GM12878 (cell line): Measurements from ENCODE around the gene VWA3A. TPM values are rescaled to one million over a fixed set of nuclear protein-coding genes. Genes with fewer than 3 reads are reported as not detected.

Experiments used
- BACH1 ChIP-seq: fragments of 450-650 bp; IDR thresholded peaks from 2 replicates; pipeline ENCODE4 v1.6.1; 2017; ENCODE audit warnings: mild to moderate bottlenecking, borderline replicate concordance
- CREB1 ChIP-seq: IDR thresholded peaks from 2 replicates; pipeline ENCODE4 v1.6.1; 2012; ENCODE audit warnings: low read depth, mild to moderate bottlenecking, inconsistent platforms
- E4F1 ChIP-seq: fragments of 450-650 bp; IDR thresholded peaks from 2 replicates; pipeline ENCODE4 v1.6.1; 2018; ENCODE audit warnings: borderline replicate concordance, mild to moderate bottlenecking; ENCODE audit not compliant: partially characterized antibody
- ESRRA ChIP-seq: IDR thresholded peaks from 2 replicates; pipeline ENCODE4 v1.6.1; 2012; ENCODE audit warnings: mild to moderate bottlenecking, low read length, improper control_type of control experiment
- ETV6 ChIP-seq, 2 experiments: fragments of 450-650 bp in 1 of 2; IDR thresholded peaks in 1 of 2; conservative IDR thresholded peaks in 1 of 2; 2 replicates each; pipeline ENCODE4 v1.6.1; 2014; ENCODE audit warnings: antibody characterized with exemption in 1 of 2, borderline replicate concordance in 1 of 2, low read depth in 1 of 2, mild to moderate bottlenecking in 1 of 2, moderate library complexity in 1 of 2
- HCFC1 ChIP-seq: fragments of 150-350 bp; IDR thresholded peaks from 2 replicates; pipeline ENCODE4 v1.6.1; 2014; ENCODE audit warnings: low read length
- HDAC2 ChIP-seq: fragments of 200-600 bp; sonication (generic); IDR thresholded peaks from 2 replicates; pipeline ENCODE4 v1.6.1; 2017
- HSF1 ChIP-seq: fragments of 150-350 bp; IDR thresholded peaks from 2 replicates; pipeline ENCODE4 v1.6.1; 2014; ENCODE audit warnings: mild to moderate bottlenecking, low read depth, low read length
- IKZF2 ChIP-seq, 2 experiments: fragments of 450-650 bp; IDR thresholded peaks; 2 replicates each; pipeline ENCODE4 v1.6.1; 2017; ENCODE audit warnings: mild to moderate bottlenecking in 2 of 2, moderate library complexity in 2 of 2
- JUNB ChIP-seq: IDR thresholded peaks from 2 replicates; pipeline ENCODE4 v1.6.1; 2016; ENCODE audit warnings: antibody characterized with exemption, mild to moderate bottlenecking
- JUND ChIP-seq: IDR thresholded peaks from 2 replicates; pipeline ENCODE4 v1.6.1; 2012; ENCODE audit warnings: low read depth, mild to moderate bottlenecking, low read length, improper control_type of control experiment, moderate library complexity
- MYB ChIP-seq: fragments of 150-350 bp; IDR thresholded peaks from 2 replicates; pipeline ENCODE4 v1.6.1; 2014; ENCODE audit warnings: mild to moderate bottlenecking, low read depth, low read length, borderline replicate concordance
- NBN ChIP-seq: fragments of 450-650 bp; IDR thresholded peaks from 2 replicates; pipeline ENCODE4 v1.6.1; 2016
- NFYB ChIP-seq: IDR thresholded peaks from 2 replicates; pipeline ENCODE4 v1.6.1; 2011; ENCODE audit warnings: low read depth, mild to moderate bottlenecking, low read length, improper control_type of control experiment, moderate library complexity; ENCODE audit not compliant: insufficient read depth
- PBX3 ChIP-seq: IDR thresholded peaks from 2 replicates; pipeline ENCODE4 v1.6.1; 2011; ENCODE audit warnings: mild to moderate bottlenecking, low read depth, low read length, moderate library complexity; ENCODE audit not compliant: insufficient replicate concordance
- RB1 ChIP-seq: fragments of 450-650 bp; formaldehyde crosslinking; IDR thresholded peaks from 2 replicates; pipeline ENCODE4 v1.6.1; 2017; ENCODE audit warnings: mild to moderate bottlenecking, borderline replicate concordance
- SP1 ChIP-seq: IDR thresholded peaks from one replicate; pipeline ENCODE4 v1.6.1; 2011; ENCODE audit warnings: low read depth, low read length
- TAF1 ChIP-seq: IDR thresholded peaks from 2 replicates; pipeline ENCODE4 v1.6.1; 2011; ENCODE audit warnings: mild to moderate bottlenecking, low read depth, low read length, borderline replicate concordance
- TCF12 ChIP-seq: IDR thresholded peaks from 2 replicates; pipeline ENCODE4 v1.6.1; 2011; ENCODE audit warnings: low read depth, mild to moderate bottlenecking, low read length
- TCF3 ChIP-seq: IDR thresholded peaks from 2 replicates; pipeline ENCODE4 v1.6.1; 2012; ENCODE audit warnings: low read depth, mild to moderate bottlenecking, low read length, borderline replicate concordance; ENCODE audit not compliant: insufficient read depth
- USF1 ChIP-seq: IDR thresholded peaks from 2 replicates; pipeline ENCODE4 v1.6.1; 2011; ENCODE audit warnings: borderline replicate concordance, low read depth, mild to moderate bottlenecking, moderate library complexity, mixed read lengths, low read length; ENCODE audit not compliant: insufficient read depth; ENCODE audit errors: extremely low read length
- YBX1 ChIP-seq: fragments of 450-650 bp; IDR thresholded peaks from 2 replicates; pipeline ENCODE4 v1.6.1; 2016; ENCODE audit warnings: antibody characterized with exemption
- YY1 ChIP-seq: IDR thresholded peaks from 2 replicates; pipeline ENCODE4 v1.6.1; 2011; ENCODE audit warnings: low read depth, mild to moderate bottlenecking, low read length
- ZBTB33 ChIP-seq: fragments of 450-650 bp; IDR thresholded peaks from 2 replicates; pipeline ENCODE4 v1.6.1; 2017; ENCODE audit warnings: mild to moderate bottlenecking
- ZNF24 ChIP-seq: fragments of 450-650 bp; IDR thresholded peaks from 2 replicates; pipeline ENCODE4 v1.6.1; 2017; ENCODE audit warnings: antibody characterized with exemption, mild to moderate bottlenecking
- ZNF622 ChIP-seq: fragments of 450-650 bp; IDR thresholded peaks from 2 replicates; pipeline ENCODE4 v1.6.1; 2017; ENCODE audit warnings: mild to moderate bottlenecking, inconsistent platforms
- polyA plus RNA-seq, 11 experiments: library from polyadenylated mRNA; depleted of rRNA in 4 of 11; unstranded in 6 of 11; stranded (reverse) in 5 of 11; fragments of >200 nt; fragmentation: Nextera tagmentation in 4 of 11; fragmentation: Illumina TruSeq in 1 of 11; extraction: Ambion mirVana in 4 of 11; extraction: Trizol in 1 of 11; gene quantifications; 1 replicate in 1 of 11; 2 replicates in 10 of 11; pipeline versions ENCODE4 v1.2.1 to v1.2.3, GENCODE V29; 2011 to 2016; ENCODE audit warnings: inconsistent platforms in 2 of 11, missing spikeins in 2 of 11, low read depth in 1 of 11
- total RNA-seq, 4 experiments: library from RNA; depleted of rRNA in 3 of 4; stranded (reverse); fragments of >200 nt in 3 of 4; fragmentation: Illumina TruSeq in 1 of 4; extraction: Trizol in 1 of 4; gene quantifications; 2 replicates each; pipeline versions ENCODE4 v1.2.1 to v1.2.3, GENCODE V29; 2013 to 2021

VWA3A gene
- total and polyA plus RNA-seq, 10 of the 15 experiments (the other 5 are each of a cell fraction or from before 2014, with no cell fraction given) = 0.01 TPM; not detected in 9

GRCh38 chr16:22053921-22054341 lies 38.4 kb upstream of the VWA3A start (continued):
- no peak for TF ChIP-seq USF1
- TF ChIP-seq HDAC2 = no peak
- no peak for TF ChIP-seq TCF12
- no peak for TF ChIP-seq NBN
- TF ChIP-seq HCFC1 = no peak
- no peak for TF ChIP-seq YY1
- no peak for TF ChIP-seq IKZF2 (IDR thresholded peaks at IDR 0.05)
- TF ChIP-seq ZNF622 = no peak
- TF ChIP-seq NFYB = no peak
- no peak for TF ChIP-seq JUND
- TF ChIP-seq BACH1 = no peak
- TF ChIP-seq JUNB = peak; percentile 65
- TF ChIP-seq E4F1 = no peak
- TF ChIP-seq ZNF24 = no peak
- no peak for TF ChIP-seq ZBTB33
- TF ChIP-seq PBX3 = peak; percentile 83
- no peak for TF ChIP-seq SP1
- TF ChIP-seq MYB = no peak
- no peak for TF ChIP-seq TCF3
- TF ChIP-seq RB1 = no peak
- TF ChIP-seq HSF1 = no peak
- no peak for TF ChIP-seq YBX1
- TF ChIP-seq TAF1 = no peak
- TF ChIP-seq CREB1 = no peak
- no peak for TF ChIP-seq ESRRA
- no peak for TF ChIP-seq ETV6 (conservative IDR thresholded peaks at IDR 0.05 in 1 of 2, IDR thresholded peaks at IDR 0.05 in 1 of 2; ENCODE audit: borderline replicate concordance in 1 of 2, low read depth in 1 of 2)
